SK-N-SH treated with all-trans-retinoic acid at 6 μM for 48 hours (cell line): Measurements from ENCODE around the gene MRPL42.

ENCODE experiments used
- CREB5 ChIP-seq: fragments of 250-450 bp; sonication (Bioruptor Pico); IDR thresholded peaks from 2 replicates; pipeline ENCODE4 v1.5.1; 2020; ENCODE audit warnings: low read depth, mild to moderate bottlenecking, moderate library complexity
- CSDC2 ChIP-seq: fragments of 250-450 bp; sonication (Bioruptor Pico); IDR thresholded peaks from 2 replicates; pipeline ENCODE4 v1.5.0; 2020; ENCODE audit warnings: mild to moderate bottlenecking, moderate library complexity
- ESRRG ChIP-seq: fragments of 250-450 bp; sonication (Bioruptor Pico); IDR thresholded peaks from 2 replicates; pipeline ENCODE4 v1.6.1; 2021; ENCODE audit warnings: mild to moderate bottlenecking
- PATZ1 ChIP-seq: fragments of 250-450 bp; sonication (Bioruptor Pico); IDR thresholded peaks from 2 replicates; pipeline ENCODE4 v1.8.0; 2020; ENCODE audit warnings: mild to moderate bottlenecking, moderate library complexity, borderline replicate concordance
- POU6F1 ChIP-seq: fragments of 250-450 bp; sonication (Bioruptor Pico); IDR thresholded peaks from 2 replicates; pipeline ENCODE4 v1.8.0; 2021; ENCODE audit warnings: low read depth, mild to moderate bottlenecking, moderate library complexity, borderline replicate concordance
- TCF4 ChIP-seq: fragments of 250-450 bp; sonication (Bioruptor Pico); IDR thresholded peaks from 2 replicates; pipeline ENCODE4 v1.8.0; 2021; ENCODE audit warnings: mild to moderate bottlenecking, moderate library complexity, borderline replicate concordance
- ZC3H10 ChIP-seq: fragments of 250-450 bp; sonication (Bioruptor Pico); IDR thresholded peaks from 2 replicates; pipeline ENCODE4 v1.5.1; 2021; ENCODE audit warnings: mild to moderate bottlenecking, moderate library complexity
- ZFP3 ChIP-seq: fragments of 250-450 bp; sonication (Bioruptor Pico); IDR thresholded peaks from 2 replicates; pipeline ENCODE4 v1.5.0; 2020; ENCODE audit warnings: mild to moderate bottlenecking, moderate library complexity
- ZFP30 ChIP-seq: fragments of 450-650 bp; formaldehyde crosslinking; IDR thresholded peaks from 2 replicates; pipeline ENCODE4 v1.5.0; 2022; ENCODE audit warnings: mild to moderate bottlenecking, moderate library complexity
- ZNF70 ChIP-seq: fragments of 450-650 bp; formaldehyde crosslinking; IDR thresholded peaks from 2 replicates; pipeline ENCODE4 v1.5.0; 2020; ENCODE audit warnings: mild to moderate bottlenecking, moderate library complexity

- TF ChIP-seq ZFP3 (CRISPR knock-in tag) (no peak), ZNF70 (CRISPR knock-in tag) (no peak), CREB5 (CRISPR knock-in tag) (no peak), PATZ1 (no peak), ESRRG (CRISPR knock-in tag) (no peak), CSDC2 (CRISPR knock-in tag) (no peak), POU6F1 (no peak), ZC3H10 (CRISPR knock-in tag) (no peak), TCF4 (CRISPR knock-in tag) (no peak), ZFP30 (CRISPR knock-in tag) (no peak)
Measured at GRCh38 chr12:93422050-93422449, 45.3 kb upstream of the MRPL42 start.
